Measurements from ENCODE around the gene CCDC126.
"Not testable (repeated sequence)": the region's sequence is repeated elsewhere in the genome, so short reads cannot be mapped to it uniquely, and the experiment has no call there.

CCDC126 gene, protein sequence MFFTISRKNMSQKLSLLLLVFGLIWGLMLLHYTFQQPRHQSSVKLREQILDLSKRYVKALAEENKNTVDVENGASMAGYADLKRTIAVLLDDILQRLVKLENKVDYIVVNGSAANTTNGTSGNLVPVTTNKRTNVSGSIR

DNA sequence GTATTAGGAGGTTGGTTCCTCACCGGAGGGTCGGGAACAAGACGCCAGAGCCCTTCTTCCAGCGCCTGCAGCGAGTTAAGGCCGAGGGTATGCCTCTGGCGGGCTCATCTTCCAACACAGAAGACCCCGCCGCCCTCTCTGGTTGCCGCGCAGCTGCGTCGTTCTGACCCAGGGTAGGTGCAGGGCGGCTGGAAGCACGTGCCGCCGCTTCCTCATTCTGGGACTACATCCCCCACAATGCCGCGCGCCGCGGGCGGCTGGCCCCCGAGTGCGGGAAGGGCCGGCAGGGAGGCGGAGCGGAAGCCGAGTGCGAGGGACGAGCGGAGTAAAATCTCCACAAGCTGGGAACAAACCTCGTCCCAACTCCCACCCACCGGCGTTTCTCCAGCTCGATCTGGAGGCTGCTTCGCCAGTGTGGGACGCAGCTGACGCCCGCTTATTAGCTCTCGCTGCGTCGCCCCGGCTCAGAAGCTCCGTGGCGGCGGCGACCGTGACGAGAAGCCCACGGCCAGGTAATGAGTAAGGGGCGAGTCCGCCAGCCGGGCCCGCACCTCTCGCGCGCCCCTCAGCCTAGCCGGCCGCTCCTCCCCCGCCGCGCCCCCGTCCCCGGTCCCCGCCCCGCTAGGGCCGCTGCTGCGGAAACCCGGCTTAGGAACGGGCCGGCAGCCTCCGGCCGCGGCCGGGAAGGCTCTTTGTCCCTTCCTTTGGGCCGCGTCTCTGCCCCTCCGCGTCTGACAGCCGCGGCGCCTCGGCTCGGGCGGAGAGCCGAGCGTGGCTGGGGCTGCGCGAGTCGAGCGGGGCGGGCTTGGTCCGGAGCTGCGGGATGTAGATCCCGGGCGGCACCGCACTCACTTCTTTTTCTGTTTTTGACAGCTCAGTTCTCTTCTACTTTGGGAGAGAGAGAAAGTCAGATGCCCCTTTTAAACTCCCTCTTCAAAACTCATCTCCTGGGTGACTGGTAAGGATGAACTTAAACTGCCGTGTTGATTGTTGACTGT, at the start of gene CCDC126:
CCDC126 (plus strand) TSS at position 289 of the 998 bp plus-strand sequence. CDS start 13,934 bp downstream, outside the sequence.
- DNase-seq, result peak; percentile 68

DNA sequence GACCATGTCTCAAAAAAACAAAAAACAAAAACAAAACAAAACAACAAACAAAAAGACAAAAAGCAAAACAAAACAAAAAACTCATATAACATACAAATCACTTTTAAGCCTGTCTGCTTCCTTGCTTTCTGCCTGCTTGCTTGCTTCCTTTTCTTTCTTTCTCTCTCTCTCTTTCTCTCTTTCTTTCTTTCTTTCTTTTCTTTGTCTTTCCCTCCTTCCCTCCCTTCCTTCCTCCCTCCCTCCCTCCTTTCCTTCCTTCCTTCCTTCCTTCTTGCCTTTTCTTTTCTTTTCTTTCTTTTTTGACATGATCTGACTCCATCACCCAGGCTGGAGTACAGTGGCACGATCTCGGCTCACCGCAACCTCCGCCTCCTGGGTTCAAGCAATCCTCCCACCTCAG, 49.5 kb upstream of the CCDC126 start:
- no peak for DNase-seq

DNA sequence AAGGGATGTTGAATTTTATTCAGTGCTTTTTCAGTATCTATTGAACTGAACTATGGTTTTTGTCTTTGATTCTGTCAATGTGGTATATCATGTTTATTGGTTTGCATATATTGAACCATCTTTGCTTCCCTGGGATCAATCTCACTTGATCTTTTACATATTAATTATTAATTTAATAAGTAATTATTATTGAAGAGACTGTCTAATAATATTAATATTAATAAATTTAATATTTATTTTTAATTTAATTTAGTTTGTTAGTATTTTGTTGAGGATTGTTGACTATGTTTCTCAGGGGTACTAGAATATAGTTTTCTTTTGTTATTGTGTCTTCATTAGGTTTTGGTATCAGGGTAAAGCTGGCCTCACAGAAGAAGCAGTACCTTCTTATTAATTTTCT, 38.9 kb upstream of the CCDC126 start:
- no peak for DNase-seq

DNA sequence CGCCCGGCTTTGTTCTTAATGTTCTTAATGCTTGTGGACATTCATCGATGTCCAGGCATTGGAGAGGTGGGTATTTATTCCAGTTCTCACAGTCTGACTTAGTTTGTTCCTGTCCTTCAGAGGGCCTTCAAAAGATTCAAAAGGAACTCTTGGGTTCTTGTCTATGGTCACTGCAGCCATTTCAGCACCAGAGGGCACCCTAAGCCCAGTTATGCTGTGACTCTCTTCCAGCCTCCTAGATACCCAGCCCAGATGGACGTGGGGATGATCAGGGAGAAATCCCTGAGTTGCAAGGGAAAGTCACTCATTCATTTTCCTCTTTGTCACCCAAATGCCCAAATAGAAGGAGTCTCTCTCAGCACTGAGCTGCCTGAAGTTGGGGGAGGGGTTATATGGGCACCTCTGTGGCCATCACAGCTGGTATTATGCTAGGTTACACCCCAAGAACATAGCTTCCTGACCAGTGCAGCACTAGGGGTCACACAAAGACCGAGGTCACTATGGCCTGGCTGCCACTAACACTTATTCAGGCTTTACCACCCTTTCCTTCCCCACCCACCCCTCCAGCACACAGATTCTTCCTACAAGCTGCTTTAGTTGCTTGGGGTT, 26.5 kb upstream of the CCDC126 start:
- DNase-seq, result peak; percentile 77

DNA sequence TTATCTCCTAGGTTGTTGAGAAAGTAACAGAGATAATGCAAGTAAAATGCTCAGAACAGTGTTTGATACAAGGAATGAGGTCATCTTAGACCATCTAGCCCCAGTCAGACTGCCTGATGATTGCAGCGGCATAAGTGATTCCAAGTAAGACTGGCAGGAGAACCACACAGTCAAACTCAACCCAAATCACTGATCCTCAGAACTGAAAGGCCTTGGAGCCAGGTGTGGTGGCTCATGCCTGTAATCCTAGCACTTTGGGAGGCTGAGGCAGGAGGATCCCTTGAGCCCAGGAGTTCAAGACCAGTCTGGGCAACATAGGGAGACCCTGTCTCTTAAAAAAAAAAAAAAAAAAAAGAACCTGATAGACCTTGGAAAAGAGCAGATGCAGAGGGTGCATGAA, 15.2 kb upstream of the CCDC126 start:
- not testable (repeated sequence) for DNase-seq

DNA sequence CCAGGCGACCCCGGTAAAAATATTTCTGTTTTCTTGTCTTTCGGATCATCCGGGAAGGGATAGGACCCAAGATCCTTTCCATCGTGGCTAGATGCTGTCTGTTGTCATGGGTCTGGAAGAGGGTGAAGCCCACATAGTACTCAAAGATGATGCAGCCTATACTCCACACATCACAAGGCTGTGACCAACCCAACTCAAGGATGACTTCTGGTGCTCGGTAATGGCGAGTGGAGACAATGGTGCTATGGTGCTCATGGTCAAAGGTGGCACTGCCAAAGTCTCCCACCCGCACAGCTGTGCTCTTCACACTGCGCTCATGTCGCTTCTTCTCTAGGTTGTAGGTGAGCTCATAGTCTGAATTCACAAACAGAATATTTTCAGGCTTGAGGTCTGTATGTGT, 11.9 kb upstream of the CCDC126 start:
- not testable (repeated sequence) for DNase-seq

DNA sequence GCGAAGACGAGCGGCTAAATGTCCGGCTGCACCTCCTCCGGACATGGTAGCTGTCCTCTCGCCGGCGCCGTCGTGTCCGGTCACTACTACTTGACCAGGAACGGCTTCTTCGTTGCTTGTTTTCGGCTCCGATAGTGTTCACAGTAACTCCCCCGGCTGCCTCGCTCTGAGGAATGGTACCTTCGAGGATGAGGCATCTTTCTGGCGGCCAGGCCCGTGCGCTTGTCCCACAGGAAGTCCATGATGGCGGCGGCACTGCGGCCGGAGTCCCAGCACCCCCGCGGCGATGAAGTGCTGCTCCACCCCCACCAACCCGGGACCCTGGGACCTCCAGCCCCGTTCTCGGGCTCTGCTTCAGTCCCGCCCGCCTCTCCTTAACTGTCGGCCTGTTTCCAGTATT, 11.0 kb upstream of the CCDC126 start:
- no peak for DNase-seq

DNA sequence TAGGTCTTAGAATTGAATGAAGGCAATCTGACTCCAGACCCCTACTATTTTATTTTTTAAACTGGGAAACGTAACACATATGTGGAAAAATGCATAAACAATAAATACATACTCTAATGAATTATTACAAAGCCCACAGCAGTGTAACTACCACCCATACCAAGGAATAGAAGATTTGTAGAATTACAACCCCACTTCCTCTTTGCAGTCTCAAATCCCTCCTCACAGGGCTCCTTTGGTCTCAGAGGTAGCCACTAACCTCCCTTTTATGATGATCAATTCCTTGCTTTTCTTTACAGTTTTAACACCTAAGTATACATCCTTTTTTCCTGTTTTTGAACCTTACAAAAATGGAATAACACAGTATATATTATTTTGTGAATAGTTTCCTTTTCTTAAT, 6.7 kb upstream of the CCDC126 start:
- DNase-seq, result no peak

DNA sequence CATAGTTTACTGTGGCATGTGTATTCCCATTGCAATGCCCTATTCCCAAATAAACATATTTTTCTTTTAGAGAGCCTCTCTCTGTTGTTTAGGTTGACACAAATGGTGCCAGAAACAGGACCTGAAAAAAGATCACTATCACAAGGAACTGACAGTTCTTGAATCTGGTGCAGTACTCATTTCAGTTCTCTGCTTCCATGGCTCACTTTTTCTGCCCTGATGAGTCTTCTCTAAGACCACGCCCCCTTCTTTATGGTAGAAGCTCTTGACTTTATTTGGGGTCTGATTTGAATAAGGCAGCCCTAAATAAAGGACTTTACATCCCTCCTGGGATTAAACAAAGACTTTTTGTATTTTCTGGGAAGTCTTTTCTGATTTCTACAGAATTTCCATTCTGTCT, 3.5 kb upstream of the CCDC126 start:
- DNase-seq, result no peak

DNA sequence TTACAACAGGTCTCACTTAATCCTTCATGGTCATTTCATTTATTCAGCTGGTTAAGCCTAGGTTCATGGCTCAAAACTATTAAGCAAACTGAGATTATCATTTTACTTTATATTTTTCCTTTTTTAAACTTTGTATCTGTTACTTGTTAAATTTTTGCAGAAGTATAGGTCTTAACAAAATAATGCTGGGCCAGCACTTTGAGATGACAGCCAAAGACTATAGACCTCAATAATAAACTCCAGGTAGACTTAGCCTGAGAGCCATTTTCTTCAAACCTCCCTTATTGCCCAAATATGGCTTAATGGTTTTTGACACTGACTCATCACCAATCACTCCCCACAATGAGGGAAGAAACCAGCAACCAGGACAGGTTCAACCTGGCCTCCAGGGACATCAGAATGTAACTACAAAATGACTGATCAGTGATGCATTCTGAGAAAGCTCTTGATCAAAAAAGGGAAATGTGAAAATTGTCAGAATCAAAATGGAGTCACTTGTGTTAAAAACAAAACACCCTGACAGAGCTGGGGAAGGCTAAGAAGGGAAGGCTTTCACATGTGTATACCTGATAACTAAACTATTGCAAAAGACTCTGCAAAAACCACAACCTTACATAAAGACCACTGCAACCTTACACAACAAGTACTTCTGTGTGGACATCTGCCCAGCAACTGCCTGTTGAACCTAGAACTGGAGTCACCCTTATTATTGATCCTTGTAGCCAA, 2.1 kb upstream of the CCDC126 start:
- no peak for DNase-seq

DNA sequence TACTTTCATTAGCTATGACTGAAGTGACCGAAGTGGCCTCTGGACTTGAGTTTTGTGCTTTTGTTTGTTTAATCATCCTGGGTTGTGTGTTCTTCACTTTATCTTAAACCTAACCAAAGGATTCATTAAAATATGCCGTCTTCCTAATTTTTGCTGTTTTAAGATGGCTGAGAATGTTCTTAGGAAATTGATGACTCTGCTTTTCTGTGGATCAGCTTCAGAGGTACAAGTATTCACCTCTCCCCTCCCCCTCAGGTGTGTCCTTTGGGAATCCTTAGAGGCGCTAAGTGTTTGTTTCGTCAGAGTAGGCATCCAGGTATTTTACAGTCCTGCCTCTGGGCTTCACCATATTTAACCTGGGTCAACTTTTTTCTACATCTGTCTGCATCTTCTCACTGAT, 1.1 kb downstream of the CCDC126 start:
- DNase-seq, result no peak

DNA sequence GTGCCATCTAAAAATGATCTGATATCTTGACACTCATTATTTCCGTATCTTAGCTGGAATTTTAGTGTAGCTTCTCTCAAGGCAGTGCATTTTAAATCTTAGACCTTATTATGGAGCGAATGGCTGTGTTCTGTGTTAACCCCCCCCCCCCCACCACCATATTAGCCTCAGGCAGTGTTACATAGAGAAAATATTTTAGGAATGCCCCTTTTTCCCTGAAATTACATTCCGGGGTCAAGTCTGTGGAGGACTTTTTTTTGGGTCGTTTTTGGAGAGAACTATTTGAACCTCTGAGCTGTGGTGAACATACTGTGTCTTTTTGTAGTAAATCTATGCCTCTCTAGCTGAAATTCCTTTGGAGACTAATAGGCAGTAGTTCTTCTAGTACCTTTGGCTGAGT, 3.1 kb downstream of the CCDC126 start:
- no peak for DNase-seq

DNA sequence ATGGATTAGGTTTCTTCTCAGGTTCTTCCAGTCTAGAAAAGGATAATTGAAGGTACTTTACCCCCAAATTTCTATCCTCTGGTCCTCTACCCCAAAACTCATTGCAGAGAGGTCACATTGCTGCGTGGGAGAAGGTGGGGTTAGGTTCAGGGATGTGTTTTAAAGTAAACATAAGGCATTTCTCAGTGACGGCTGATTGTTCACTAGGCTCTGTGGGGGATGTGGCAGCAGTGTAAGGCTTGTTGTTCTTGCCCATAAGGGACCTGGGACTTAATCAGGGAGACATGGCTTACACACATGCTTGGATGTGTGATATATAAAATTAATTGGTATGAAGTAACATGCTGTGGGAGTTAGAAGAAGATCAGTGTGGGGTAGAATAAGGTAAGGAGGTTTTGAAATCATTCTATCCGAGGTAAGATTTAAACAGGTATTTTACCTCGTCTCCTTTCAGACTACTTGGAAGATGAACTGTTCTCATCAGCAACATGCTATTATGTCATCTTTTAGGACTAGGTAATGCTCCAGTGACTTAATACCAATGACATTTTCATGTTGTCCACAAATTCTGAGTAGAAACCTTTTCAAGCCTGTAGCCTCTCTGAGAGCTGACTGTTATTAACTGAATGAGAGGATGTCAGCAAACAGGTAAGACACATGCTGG, 6.6 kb downstream of the CCDC126 start:
- no peak for DNase-seq

DNA sequence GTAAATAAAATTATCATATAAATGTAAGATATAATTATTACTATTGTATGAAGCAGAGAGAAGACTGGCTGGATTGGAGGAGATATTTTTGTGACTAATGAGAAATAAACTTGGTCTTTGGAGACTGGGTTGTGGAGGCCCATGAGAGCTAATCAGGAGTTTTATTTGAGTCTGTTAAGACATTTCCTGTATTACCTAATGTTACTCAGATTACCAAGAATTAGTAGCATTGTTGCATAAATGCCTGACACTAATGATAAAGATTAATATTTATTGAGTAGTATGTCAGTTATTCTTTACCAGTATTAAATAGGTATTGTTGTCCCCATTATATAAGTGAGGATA, 7.1 kb downstream of the CCDC126 start:
- no peak for DNase-seq

DNA sequence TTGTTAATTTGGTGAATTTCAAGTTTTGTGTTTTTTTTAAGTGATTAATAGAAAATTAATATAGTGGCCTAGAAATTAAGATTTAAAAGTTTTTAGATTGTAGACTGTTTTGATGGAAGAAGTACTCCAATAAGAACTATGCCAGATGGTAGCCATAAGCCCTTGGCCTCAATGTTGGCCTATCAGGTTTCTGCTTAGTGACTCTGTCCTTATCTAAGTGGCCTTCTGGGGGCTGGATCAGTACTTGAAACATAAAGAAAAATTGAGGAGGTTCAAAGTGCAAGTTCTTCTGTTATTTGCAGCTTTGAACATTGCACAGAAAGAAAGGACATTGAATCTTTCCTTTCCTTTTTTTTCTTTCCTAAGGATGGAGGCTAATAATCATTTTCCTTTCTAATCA, 9.9 kb downstream of the CCDC126 start:
- no peak for DNase-seq

DNA sequence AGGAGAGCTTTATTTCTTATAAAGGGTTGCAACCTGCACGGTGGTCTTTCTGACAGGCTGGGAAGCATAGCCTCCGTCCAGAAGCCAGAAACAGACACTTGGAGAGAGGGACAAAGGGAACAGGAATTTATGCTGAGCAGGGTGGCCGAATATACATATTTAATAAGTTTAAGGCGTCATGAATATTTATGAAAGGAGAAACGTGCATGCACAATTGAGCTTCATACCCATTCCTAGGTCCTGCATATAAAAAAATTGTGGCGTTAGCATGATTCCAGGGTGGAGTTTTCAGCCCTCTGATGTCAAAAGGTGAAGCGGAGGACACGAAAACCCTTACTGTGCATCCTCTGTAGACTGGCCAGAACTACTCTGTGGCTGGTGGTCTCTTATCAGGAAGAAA, 10.7 kb downstream of the CCDC126 start:
- DNase-seq, result no peak

DNA sequence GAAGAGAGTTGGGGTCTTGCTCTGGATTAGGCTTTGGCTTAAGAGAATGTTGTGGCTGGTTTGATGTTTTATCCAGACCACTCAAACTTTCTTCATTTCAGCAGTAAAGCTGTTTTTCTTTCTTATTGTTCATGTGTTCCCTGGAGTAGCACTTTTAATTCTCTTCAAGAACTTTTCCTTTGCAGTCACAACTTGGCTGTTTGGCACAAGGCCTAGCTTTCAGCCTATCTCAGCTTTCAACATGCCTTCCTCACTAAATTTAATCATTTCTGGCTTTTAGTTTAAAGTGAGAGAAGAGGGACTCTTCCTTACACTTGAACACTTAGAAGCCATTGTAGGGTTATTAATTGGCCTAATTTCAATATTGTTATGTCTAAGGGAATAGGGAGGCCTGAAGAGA, 18.1 kb downstream of the CCDC126 start:
- DNase-seq, result no peak

DNA sequence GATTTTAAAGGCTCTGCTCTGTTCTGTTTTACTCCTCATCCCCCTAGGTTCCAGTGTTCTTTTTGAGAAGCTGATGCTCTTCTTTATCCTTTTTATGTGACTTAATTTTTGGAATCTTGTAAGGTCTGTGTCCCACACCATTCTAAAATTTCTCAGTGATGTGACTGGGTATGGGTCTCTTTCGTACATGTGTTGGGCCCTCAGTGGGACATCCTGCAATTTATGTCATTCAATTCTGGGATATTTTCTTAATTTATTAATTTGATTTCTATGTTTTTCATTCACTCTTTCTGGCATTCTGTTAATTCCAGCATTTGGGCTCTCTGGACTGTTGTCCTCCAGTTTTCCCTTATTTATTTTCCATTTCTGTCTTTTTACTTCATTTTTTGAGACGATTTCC, 19.4 kb downstream of the CCDC126 start:
- no peak for DNase-seq

DNA sequence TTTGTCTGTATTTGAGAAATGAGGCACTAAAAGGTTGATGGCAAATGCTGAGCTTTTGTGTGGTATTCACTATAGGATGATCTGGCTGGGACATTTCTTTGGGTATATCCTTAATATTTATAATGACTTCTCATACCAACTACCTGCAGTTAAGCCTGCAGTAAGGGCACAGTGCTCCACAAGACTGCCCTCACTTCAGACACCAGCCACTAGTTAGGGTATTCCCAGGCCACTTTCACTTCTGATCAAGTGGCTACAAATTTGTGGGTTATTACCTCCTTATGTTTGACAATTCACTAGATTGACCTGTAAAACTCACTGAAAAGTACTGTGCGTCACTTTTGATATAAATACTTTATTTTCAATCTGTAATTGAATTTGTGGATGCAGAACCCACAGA, 20.3 kb downstream of the CCDC126 start:
- no peak for DNase-seq

DNA sequence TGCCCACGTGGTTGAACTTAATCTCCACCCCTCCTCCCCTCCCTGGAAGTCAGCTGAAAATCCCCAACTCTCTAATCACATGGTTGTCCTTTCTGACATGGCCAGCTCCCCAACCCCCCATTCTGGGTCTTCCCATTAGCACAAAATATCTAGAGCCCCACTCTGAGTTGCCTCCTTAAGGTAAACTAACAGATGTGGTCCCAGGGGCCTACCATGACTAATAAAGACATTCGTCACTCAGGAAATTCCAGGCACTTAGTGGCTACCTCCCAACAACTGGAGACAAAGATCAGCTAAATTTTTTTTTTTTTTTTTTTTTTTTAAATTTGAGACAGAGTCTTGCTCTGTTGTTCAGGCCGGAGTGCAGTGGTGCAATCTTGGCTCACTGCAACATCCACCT, 21.1 kb downstream of the CCDC126 start:
- no peak for DNase-seq

DNA sequence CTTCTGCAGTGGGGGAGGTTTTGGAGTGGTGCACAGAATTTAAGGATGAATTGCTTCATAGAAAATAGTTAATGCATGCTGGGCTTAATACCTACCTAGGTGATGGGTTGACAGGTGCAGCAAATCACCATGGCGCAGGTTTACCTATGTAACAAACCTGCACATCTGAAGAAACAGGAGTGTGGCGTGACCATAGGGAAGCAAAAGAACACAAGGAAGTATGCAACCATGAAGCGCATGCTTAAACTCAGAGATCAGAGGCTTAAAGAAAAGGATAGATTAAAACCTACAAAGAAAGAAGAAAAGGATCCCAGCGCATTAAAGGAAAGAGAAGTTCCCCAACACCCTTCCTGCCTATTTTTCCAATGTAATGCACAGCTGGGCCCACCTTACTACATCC, 22.0 kb downstream of the CCDC126 start:
- no peak for DNase-seq

DNA sequence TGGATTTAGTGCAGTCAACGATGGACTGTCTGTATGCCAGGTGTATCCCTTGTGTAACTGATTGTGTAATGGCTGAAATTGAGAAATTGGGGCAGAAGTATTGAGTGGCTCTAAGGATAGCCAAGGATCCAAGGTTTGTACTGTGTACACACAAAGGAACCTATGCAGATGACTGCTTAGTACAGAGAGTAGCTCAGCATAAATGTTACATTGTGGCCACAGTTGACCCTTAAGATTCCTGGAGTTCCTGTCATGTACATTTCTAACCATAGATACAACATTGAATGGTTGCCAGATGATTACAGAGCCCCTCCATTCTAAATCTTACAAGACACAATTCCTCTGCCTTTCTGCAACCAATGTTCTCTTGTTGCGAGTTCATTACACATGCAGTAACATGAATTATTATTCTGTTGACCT, 25.3 kb downstream of the CCDC126 start:
- no peak for DNase-seq

DNA sequence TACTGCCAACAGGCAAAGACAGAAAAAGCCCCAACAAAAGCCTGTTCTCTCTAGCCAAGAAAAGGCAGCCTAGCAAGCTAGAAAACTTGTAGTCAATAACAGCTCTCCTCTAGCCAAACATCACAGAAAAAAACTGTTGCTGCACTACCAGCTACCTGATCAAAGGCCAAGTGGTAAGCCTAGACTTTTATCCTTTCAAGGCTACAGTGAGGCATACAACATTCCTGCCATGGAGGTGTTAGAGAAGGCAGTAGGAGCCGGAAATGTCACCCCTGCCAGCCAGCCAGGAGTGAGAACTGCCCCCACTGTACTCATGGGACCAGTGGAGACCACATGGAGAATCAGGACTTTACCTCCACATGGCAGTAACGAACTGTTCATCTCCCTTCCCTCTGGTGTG, 31.2 kb downstream of the CCDC126 start:
- DNase-seq, result no peak

Data from NCI-H1694 (cell line).